Amygdala (tissue), 56 donors: ENCODE data around the gene ELAVL4.
A peak's percentile ranks its signal among the peaks of the same experiment; 100 is the strongest.

ENCODE experiments used
- DNase-seq, 56 donors: peaks; one replicate each; lab custom pipeline; 2025; lab: John Stamatoyannopoulos, UW

Gene ELAVL4

GRCh38 chr1:50108497-50109059 is at the start of gene ELAVL4:
TSS of gene ELAVL4 (plus strand) at chr1:50108920. CDS start at chr1:50109190, 270 bp downstream.
- DNase-seq: peak in 24 of 56 donors; percentile 2 to 61 (median 18)

GRCh38 chr1:50060279-50060678 is 48.4 kb upstream of the ELAVL4 start:
- DNase-seq: no peak

- no peak for DNase-seq
Measured at GRCh38 chr1:50066806-50067205, 41.9 kb upstream of the ELAVL4 start.

- DNase-seq: no peak
Measured at GRCh38 chr1:50074931-50075330, 33.8 kb upstream of the ELAVL4 start.

GRCh38 chr1:50077273-50077672 is 31.4 kb upstream of the ELAVL4 start:
- no peak for DNase-seq

GRCh38 chr1:50080904-50081586 is 27.7 kb upstream of the ELAVL4 start:
- peak in 1 of 56 donors; percentile 2 for DNase-seq

- DNase-seq: no peak
Measured at GRCh38 chr1:50084389-50084788, 24.3 kb upstream of the ELAVL4 start.

GRCh38 chr1:50091068-50091467 is 17.7 kb upstream of the ELAVL4 start:
- no peak for DNase-seq

GRCh38 chr1:50095716-50096115 is 13.0 kb upstream of the ELAVL4 start:
- DNase-seq: no peak

GRCh38 chr1:50097021-50097679 is 11.6 kb upstream of the ELAVL4 start:
- no peak for DNase-seq

- no peak for DNase-seq
Measured at GRCh38 chr1:50097791-50098190, 10.9 kb upstream of the ELAVL4 start.

GRCh38 chr1:50098591-50099021 is 10.1 kb upstream of the ELAVL4 start:
- DNase-seq: no peak

- DNase-seq: no peak
Measured at GRCh38 chr1:50099654-50100053, 9.1 kb upstream of the ELAVL4 start.

GRCh38 chr1:50103615-50104081 is 5.1 kb upstream of the ELAVL4 start:
- DNase-seq: no peak

GRCh38 chr1:50105433-50105832 is 3.3 kb upstream of the ELAVL4 start:
- DNase-seq: no peak

- peak in 1 of 56 donors; percentile 8 for DNase-seq
Measured at GRCh38 chr1:50106095-50106761, 2.5 kb upstream of the ELAVL4 start.

- no peak for DNase-seq
Measured at GRCh38 chr1:50109116-50109515, 396 bp downstream of the ELAVL4 start.

- DNase-seq: peak in 19 of 56 donors; percentile 3 to 68 (median 26)
Measured at GRCh38 chr1:50109647-50110075, 941 bp downstream of the ELAVL4 start.

- DNase-seq: peak in 7 of 56 donors; percentile 6 to 68 (median 60)
Measured at GRCh38 chr1:50110151-50110550, 1.4 kb downstream of the ELAVL4 start.

GRCh38 chr1:50110656-50111055 is 1.9 kb downstream of the ELAVL4 start:
- DNase-seq: peak in 12 of 56 donors; percentile 1 to 58 (median 14)

- no peak for DNase-seq
Measured at GRCh38 chr1:50111503-50111902, 2.8 kb downstream of the ELAVL4 start.
